HepG2 (cell line): ENCODE results near the gene MX2. TPM values are rescaled to one million over a fixed set of nuclear protein-coding genes. Genes with fewer than 3 reads are reported as not detected.

Source experiments
- ATAC-seq: fragments of 200-7000 bp; cut with Tn5 transposase; 3 replicates; pipeline ENCODE4 v1.9.1; 2020; ENCODE audit warnings: mild to moderate bottlenecking, moderate library complexity
- BruUV-seq: library from RNA; stranded (reverse); fragments of 400-500 nt; replicated peaks from 2 replicates; lab custom pipeline; 2021; lab: Mats Ljungman, UMichigan
- CTCF ChIA-PET: fragments of 300-600 bp; formaldehyde crosslinking; extraction: SDS; loops from one replicate; lab custom pipeline; 2021; ENCODE audit warnings: low total read pairs, inconsistent platforms, low intra/inter-chr PET ratio; lab: Yijun Ruan, JAX
- POLR2A ChIA-PET: fragments of 350-600 bp; sonication (Branson Sonifier 250); formaldehyde crosslinking; loops from one replicate; lab custom pipeline; 2020; ENCODE audit warnings: antibody characterized with exemption, inconsistent platforms; lab: Yijun Ruan, JAX
- DNase-seq: peaks from one replicate; pipeline ENCODE4 v3.0.0-alpha.2; 2015; ENCODE audit warnings: low spot score
- FAIRE-seq: peaks from 3 replicates; lab custom pipeline; 2011; peaks lifted over from hg19 to GRCh38; lab: Jason Lieb, UNC
- H2AFZ ChIP-seq: one replicate; pipeline ENCODE4 v1.6.1; 2011; ENCODE audit warnings: low read length, inconsistent platforms
- H3K27ac ChIP-seq: fragments of 300-600 bp; 3 replicates; pipeline ENCODE4 v1.8.0; 2011; ENCODE audit warnings: mixed run types, mild to moderate bottlenecking, mixed read lengths, low read length, inconsistent platforms; ENCODE audit not compliant: insufficient read depth; ENCODE audit errors: extremely low read length
- H3K27me3 ChIP-seq, 2 experiments: fragments of 200-600 bp in 1 of 2; 2 replicates in 1 of 2; 3 replicates in 1 of 2; pipeline versions ENCODE4 v1.6.0 to v1.8.0; 2011; ENCODE audit warnings: low read length in 2 of 2, mild to moderate bottlenecking in 2 of 2, moderate library complexity in 2 of 2, inconsistent platforms in 1 of 2; ENCODE audit not compliant: insufficient read depth in 2 of 2, control insufficient read depth in 1 of 2
- H3K36me3 ChIP-seq, 2 experiments: fragments of 200-600 bp in 1 of 2; replicated peaks in 1 of 2; 2 replicates in 1 of 2; 3 replicates in 1 of 2; pipeline versions ENCODE4 v1.5.1 to v1.8.0; 2011; ENCODE audit warnings: low read length in 2 of 2, inconsistent platforms in 1 of 2; ENCODE audit not compliant: insufficient read depth in 2 of 2, control insufficient read depth in 1 of 2
- H3K4me1 ChIP-seq: 2 replicates; pipeline ENCODE4 v1.5.1; 2012; ENCODE audit warnings: low read length, inconsistent platforms; ENCODE audit not compliant: insufficient read depth
- H3K4me2 ChIP-seq: 2 replicates; pipeline ENCODE4 v1.6.0; 2011; ENCODE audit warnings: low read depth, low read length, inconsistent platforms
- H3K4me3 ChIP-seq, 3 experiments: fragments of 200-600 bp in 1 of 3; sonication (generic), shearing (Covaris generic) in 1 of 3; replicated peaks in 1 of 3; 2 replicates each; pipeline ENCODE4 v1.5.1; 2011 to 2016; ENCODE audit warnings: low read length in 3 of 3, inconsistent platforms in 2 of 3, low read depth in 2 of 3, mild to moderate bottlenecking in 2 of 3, control low read depth in 1 of 3, mixed read lengths in 1 of 3; ENCODE audit not compliant: insufficient read depth in 1 of 3
- H3K79me2 ChIP-seq: one replicate; pipeline ENCODE4 v1.6.1; 2011; ENCODE audit warnings: low read length, inconsistent platforms; ENCODE audit not compliant: insufficient read depth
- H3K9ac ChIP-seq: 2 replicates; pipeline ENCODE4 v1.6.0; 2011; ENCODE audit warnings: mild to moderate bottlenecking, low read depth, low read length, inconsistent platforms; ENCODE audit not compliant: insufficient read depth
- H3K9me3 ChIP-seq: 2 replicates; pipeline ENCODE4 v1.5.1; 2012; ENCODE audit warnings: mild to moderate bottlenecking, low read length
- H4K20me1 ChIP-seq: 2 replicates; pipeline ENCODE4 v1.6.0; 2011; ENCODE audit warnings: inconsistent platforms, mild to moderate bottlenecking, low read length, moderate library complexity; ENCODE audit not compliant: insufficient read depth
- FOSL2 ChIP-seq: sonication (generic); formaldehyde crosslinking; IDR thresholded peaks from 2 replicates; pipeline ENCODE4 v1.4.0; 2020; ENCODE audit warnings: missing genetic modification reagents
- GATAD2A ChIP-seq: IDR thresholded peaks from 2 replicates; pipeline ENCODE4 v1.6.1; 2016
- GZF1 ChIP-seq: sonication (generic); formaldehyde crosslinking; IDR thresholded peaks from 2 replicates; pipeline ENCODE4 v1.5.1; 2020; ENCODE audit warnings: mild to moderate bottlenecking, missing genetic modification reagents
- IKZF1 ChIP-seq: fragments of 450-650 bp; IDR thresholded peaks from 2 replicates; pipeline ENCODE4 v1.7.1; 2016
- MZF1 ChIP-seq: sonication (generic); formaldehyde crosslinking; IDR thresholded peaks from 2 replicates; pipeline ENCODE4 v1.8.1; 2023; ENCODE audit warnings: mild to moderate bottlenecking, missing genetic modification reagents, borderline replicate concordance
- PHF20 ChIP-seq: sonication (generic); formaldehyde crosslinking; IDR thresholded peaks from 2 replicates; pipeline ENCODE4 v1.5.0; 2020; ENCODE audit warnings: mild to moderate bottlenecking, missing genetic modification reagents
- PRPF4 ChIP-seq: fragments of 200-400 bp; formaldehyde crosslinking; IDR thresholded peaks from 2 replicates; pipeline ENCODE4 v1.6.1; 2016; ENCODE audit warnings: low read length, low read depth; ENCODE audit not compliant: poor library complexity, severe bottlenecking
- SALL2 ChIP-seq: sonication (generic); formaldehyde crosslinking; IDR thresholded peaks from 2 replicates; pipeline ENCODE4 v1.8.1; 2023; ENCODE audit warnings: mild to moderate bottlenecking, missing genetic modification reagents, inconsistent platforms
- SP1 ChIP-seq, 2 experiments: fragments of 450-650 bp in 1 of 2; sonication (generic) in 1 of 2; formaldehyde crosslinking in 1 of 2; IDR thresholded peaks; 2 replicates each; pipeline versions ENCODE4 v1.4.0 to v1.6.1; 2016 to 2020; ENCODE audit warnings: missing genetic modification reagents in 1 of 2
- SUZ12 ChIP-seq: fragments of 150-350 bp; IDR thresholded peaks from 2 replicates; pipeline ENCODE4 v1.6.1; 2014; ENCODE audit warnings: low read depth, low read length
- SYNCRIP ChIP-seq: fragments of 200-400 bp; formaldehyde crosslinking; IDR thresholded peaks from 2 replicates; pipeline ENCODE4 v1.6.1; 2018; ENCODE audit warnings: mild to moderate bottlenecking, low read depth, low read length; ENCODE audit not compliant: insufficient read depth
- ZBTB42 ChIP-seq: sonication (generic); formaldehyde crosslinking; IDR thresholded peaks from 2 replicates; pipeline ENCODE4 v1.5.0; 2020; ENCODE audit warnings: mild to moderate bottlenecking, missing genetic modification reagents
- ZNF670 ChIP-seq: sonication (generic); formaldehyde crosslinking; IDR thresholded peaks from 2 replicates; pipeline ENCODE4 v1.8.0; 2022; ENCODE audit warnings: mild to moderate bottlenecking, missing genetic modification reagents, borderline replicate concordance
- ZNF720 ChIP-seq: sonication (generic); formaldehyde crosslinking; IDR thresholded peaks from 2 replicates; pipeline ENCODE4 v1.4.0; 2020; ENCODE audit warnings: missing genetic modification reagents
- ZNF747 ChIP-seq: sonication (generic); formaldehyde crosslinking; IDR thresholded peaks from 2 replicates; pipeline ENCODE4 v1.8.1; 2023; ENCODE audit warnings: missing genetic modification reagents, mild to moderate bottlenecking, borderline replicate concordance
- ZNF839 ChIP-seq: sonication (generic); formaldehyde crosslinking; IDR thresholded peaks from 2 replicates; pipeline ENCODE4 v1.4.0; 2020; ENCODE audit warnings: missing genetic modification reagents, mild to moderate bottlenecking, borderline replicate concordance
- ZSCAN20 ChIP-seq: sonication (generic); formaldehyde crosslinking; IDR thresholded peaks from 2 replicates; pipeline ENCODE4 v1.4.0; 2020; ENCODE audit warnings: missing genetic modification reagents, mild to moderate bottlenecking, borderline replicate concordance
- WGBS: methylation state at CpG from one replicate; pipeline ENCODE4 v1.1.6; 2017; ENCODE audit warnings: low lambda C conversion rate; 5-methylcytosine and 5-hydroxymethylcytosine counted together
- in situ Hi-C: cut with HindIII; loops from 2 replicates; pipeline ENCODE4 v1.10.0; 2017; ENCODE audit warnings: low pct_unique_long_range_greater_than_20kb; ENCODE audit not compliant: extremely low pct_ligation_motif_present
- intact Hi-C: fragments of 100-400 bp; cut with micrococcal nuclease; formaldehyde crosslinking; loops from one replicate; pipeline ENCODE4 v1.10.0; 2022; ENCODE audit not compliant: unreplicated experiment
- polyA plus RNA-seq, 8 experiments: library from polyadenylated mRNA; depleted of rRNA in 3 of 8; stranded (reverse) in 7 of 8; unstranded in 1 of 8; fragments of >200 nt; fragmentation: Illumina TruSeq in 4 of 8; extraction: Trizol in 4 of 8; gene quantifications; 2 replicates each; pipeline versions ENCODE4 v1.2.1 to v1.2.3, GENCODE V29; 2011 to 2016; ENCODE audit warnings: low read depth in 4 of 8, missing spikeins in 1 of 8, mixed read lengths in 1 of 8; ENCODE audit not compliant: insufficient read depth in 1 of 8
- total RNA-seq, 5 experiments: library from RNA; depleted of rRNA; stranded (reverse); fragments of >200 nt; fragmentation: Illumina TruSeq; extraction: Trizol; gene quantifications; 2 replicates each; pipeline ENCODE4 v1.2.3, GENCODE V29; 2016; ENCODE audit warnings: low read depth in 1 of 5
- TF ChIP-seq, protein P1 (sequence below): sonication (generic); formaldehyde crosslinking; IDR thresholded peaks from 2 replicates; pipeline ENCODE4 v1.4.0; 2020; ENCODE audit warnings: missing genetic modification reagents
- TF ChIP-seq, protein P2 (sequence below), 2 experiments: fragments of 450-650 bp in 1 of 2; sonication (generic) in 1 of 2; formaldehyde crosslinking; IDR thresholded peaks; 2 replicates each; pipeline versions ENCODE4 v1.5.0 to v1.8.0; 2020 to 2022; ENCODE audit warnings: mild to moderate bottlenecking in 1 of 2, missing genetic modification reagents in 1 of 2

MX2 gene
- total and polyA plus RNA-seq, 2 of the 13 experiments (the other 11 are each of a cell fraction or from before 2014, with no cell fraction given): 24.0 to 35.7 TPM

DNA sequence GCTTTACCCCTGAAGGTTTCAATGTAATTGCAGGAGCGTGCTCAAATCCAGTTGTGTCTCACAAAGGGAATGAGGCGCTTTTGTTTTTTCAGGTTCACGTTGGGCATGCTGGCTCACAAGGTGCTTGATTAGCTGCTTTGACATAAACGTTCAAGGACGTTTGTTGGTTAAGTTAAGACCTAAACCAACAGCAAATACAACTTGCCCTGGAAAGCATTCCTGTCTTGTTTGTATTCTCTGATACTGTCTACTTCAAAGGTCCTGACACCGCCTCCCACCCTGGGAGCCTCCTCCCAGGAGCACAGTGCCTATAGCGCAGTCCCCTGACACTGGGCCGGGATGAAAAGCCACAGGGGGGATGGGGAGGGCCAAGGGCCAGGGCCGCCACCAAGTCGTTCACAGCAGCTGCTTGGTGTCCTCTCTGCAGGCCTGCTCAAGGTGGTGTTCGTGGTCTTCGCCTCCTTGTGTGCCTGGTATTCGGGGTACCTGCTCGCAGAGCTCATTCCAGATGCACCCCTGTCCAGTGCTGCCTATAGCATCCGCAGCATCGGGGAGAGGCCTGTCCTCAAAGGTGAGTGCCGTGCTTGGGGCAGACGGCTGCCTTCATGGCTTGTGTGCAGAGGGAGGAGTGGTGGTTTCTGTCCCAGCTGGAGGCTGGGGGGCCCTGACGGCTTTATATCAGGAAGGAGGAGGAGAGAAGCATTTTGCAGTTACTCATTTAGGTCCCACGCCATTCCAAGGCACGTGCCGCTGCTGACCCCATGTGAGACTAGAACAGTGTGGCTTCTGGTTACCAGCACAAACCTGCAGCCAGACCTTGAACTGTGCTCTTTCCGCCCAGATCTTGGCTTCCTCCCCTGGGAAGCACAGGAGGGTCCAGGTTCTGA is 39.1 kb upstream of the MX2 start (continued):
- TF ChIP-seq IKZF1: no peak
- no peak for TF ChIP-seq SYNCRIP
- no peak for TF ChIP-seq PHF20 (CRISPR knock-in tag)
- TF ChIP-seq ZNF747 (CRISPR knock-in tag): peak; percentile 22; the same call in 1 of the 2 replicates
- TF ChIP-seq SALL2 (CRISPR knock-in tag): peak; percentile 93
- TF ChIP-seq, protein P1, sequence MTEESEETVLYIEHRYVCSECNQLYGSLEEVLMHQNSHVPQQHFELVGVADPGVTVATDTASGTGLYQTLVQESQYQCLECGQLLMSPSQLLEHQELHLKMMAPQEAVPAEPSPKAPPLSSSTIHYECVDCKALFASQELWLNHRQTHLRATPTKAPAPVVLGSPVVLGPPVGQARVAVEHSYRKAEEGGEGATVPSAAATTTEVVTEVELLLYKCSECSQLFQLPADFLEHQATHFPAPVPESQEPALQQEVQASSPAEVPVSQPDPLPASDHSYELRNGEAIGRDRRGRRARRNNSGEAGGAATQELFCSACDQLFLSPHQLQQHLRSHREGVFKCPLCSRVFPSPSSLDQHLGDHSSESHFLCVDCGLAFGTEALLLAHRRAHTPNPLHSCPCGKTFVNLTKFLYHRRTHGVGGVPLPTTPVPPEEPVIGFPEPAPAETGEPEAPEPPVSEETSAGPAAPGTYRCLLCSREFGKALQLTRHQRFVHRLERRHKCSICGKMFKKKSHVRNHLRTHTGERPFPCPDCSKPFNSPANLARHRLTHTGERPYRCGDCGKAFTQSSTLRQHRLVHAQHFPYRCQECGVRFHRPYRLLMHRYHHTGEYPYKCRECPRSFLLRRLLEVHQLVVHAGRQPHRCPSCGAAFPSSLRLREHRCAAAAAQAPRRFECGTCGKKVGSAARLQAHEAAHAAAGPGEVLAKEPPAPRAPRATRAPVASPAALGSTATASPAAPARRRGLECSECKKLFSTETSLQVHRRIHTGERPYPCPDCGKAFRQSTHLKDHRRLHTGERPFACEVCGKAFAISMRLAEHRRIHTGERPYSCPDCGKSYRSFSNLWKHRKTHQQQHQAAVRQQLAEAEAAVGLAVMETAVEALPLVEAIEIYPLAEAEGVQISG (CRISPR knock-in tag): peak; percentile 70
- TF ChIP-seq ZNF839 (CRISPR knock-in tag): peak; percentile 76; the same call in 1 of the 2 replicates

DNA sequence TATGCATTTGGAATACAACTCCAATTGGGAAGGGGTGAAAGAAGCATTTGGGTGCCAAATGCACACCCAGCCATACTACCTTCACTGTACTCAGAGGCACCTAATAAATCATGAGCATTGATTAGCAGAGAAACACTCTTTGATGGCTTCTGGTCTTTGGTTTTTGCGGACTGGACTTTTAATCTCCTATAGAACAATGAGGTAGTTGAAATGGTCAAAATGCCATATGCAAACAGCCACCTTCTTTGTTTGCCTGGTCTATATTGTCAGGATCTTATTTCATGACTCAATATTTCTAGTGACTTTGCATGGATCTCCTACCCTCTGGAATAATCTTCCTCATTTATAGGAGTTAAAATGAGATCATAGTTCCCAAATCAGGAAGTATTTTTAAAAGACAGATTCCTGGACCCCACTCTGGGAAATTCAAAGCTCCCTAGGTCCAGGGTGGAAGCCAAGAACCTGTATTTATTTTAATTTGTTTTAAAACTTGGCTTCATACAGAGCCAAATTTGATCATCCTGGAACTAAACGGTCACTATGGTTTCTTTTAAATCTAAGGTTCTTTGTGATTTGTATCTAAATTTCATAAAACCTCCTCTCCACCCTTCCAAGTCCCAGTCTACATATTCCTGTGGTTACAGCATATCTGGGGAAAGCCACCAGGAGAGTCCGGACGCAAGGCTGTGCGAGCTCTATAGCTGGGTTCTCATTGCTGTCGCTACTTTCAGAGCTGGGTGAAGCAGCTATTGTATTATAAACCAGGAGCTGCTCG is 36.5 kb upstream of the MX2 start:
- intact Hi-C loops (no loop called here), in situ Hi-C loops (no loop called here)
- H3K4me2 ChIP-seq: peak overlapping the region; percentile 97
- H3K4me1 ChIP-seq: peaks cover 75% of the 10 kb centered on the region
- peak overlapping the region; percentile 96 for H3K27ac ChIP-seq
- FAIRE-seq: no peak
- H3K27me3 ChIP-seq: no peaks in the 10 kb centered on the region
- no peak for ATAC-seq
- H3K4me3 ChIP-seq: peak overlapping the region in 2 of 3 experiments; percentile 2 to 34; a peak in 3 of 6 replicates
- H3K36me3 ChIP-seq: peaks cover 4 to 15% of the 10 kb centered on the region in 2 experiments
- ChIA-PET POLR2A (interaction anchor here (0.8 to 8.6 kb wide), 6 partner anchors 9 to 46 kb away, joined by 3 to 105 read pairs (median 4); partner anchors contain the start of gene FAM3B), CTCF (no interaction called here)
- H4K20me1 ChIP-seq: no peaks in the 10 kb centered on the region
- no peaks in the 10 kb centered on the region for H3K9me3 ChIP-seq
- H2AFZ ChIP-seq: no peak overlapping the region
- peak; percentile 78 for DNase-seq
- H3K9ac ChIP-seq: peak overlapping the region; percentile 46
- BruUV-seq: no TSS peak
- WGBS: 72% methylated on average over 7 of the region's 7 CpGs
- peaks cover 45% of the 10 kb centered on the region for H3K79me2 ChIP-seq
- no peak for TF ChIP-seq FOSL2 (CRISPR knock-in tag)
- TF ChIP-seq MZF1: no peak
- TF ChIP-seq, protein P2, sequence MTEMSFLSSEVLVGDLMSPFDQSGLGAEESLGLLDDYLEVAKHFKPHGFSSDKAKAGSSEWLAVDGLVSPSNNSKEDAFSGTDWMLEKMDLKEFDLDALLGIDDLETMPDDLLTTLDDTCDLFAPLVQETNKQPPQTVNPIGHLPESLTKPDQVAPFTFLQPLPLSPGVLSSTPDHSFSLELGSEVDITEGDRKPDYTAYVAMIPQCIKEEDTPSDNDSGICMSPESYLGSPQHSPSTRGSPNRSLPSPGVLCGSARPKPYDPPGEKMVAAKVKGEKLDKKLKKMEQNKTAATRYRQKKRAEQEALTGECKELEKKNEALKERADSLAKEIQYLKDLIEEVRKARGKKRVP (CRISPR knock-in tag; IDR thresholded peaks at IDR 0.05): no peak
- no peak for TF ChIP-seq ZNF720 (CRISPR knock-in tag)
- no peak for TF ChIP-seq ZBTB42
- TF ChIP-seq SP1 (IDR thresholded peaks at IDR 0.05): no peak
- no peak for TF ChIP-seq SP1 (CRISPR knock-in tag; IDR thresholded peaks at IDR 0.05)
- no peak for TF ChIP-seq ZSCAN20
- no peak for TF ChIP-seq ZNF670 (CRISPR knock-in tag)
- TF ChIP-seq SUZ12: no peak
- TF ChIP-seq GATAD2A (CRISPR knock-in tag): peak; percentile 29; the same call in 1 of the 2 replicates
- peak; percentile 60 for TF ChIP-seq PRPF4
- no peak for TF ChIP-seq GZF1
